Body of pancreas (tissue), 4 donors: Measurements from ENCODE around the gene DDX49. TPM values are rescaled to one million over a fixed set of nuclear protein-coding genes. Genes with fewer than 3 reads are reported as not detected.

Experiments used
- ATAC-seq: fragments of 150-250 bp; one replicate; pipeline ENCODE4 v1.9.1; 2016
- DNase-seq, 4 donors: peaks; one replicate each; pipeline ENCODE4 v3.0.0-alpha.2; 2019
- H3K27ac ChIP-seq, 4 donors: fragments of 200-600 bp; sonication (generic); 1 replicate in 3 of 4; 2 replicates in 1 of 4; pipeline versions ENCODE4 v1.5.1 to v1.6.1; 2016 to 2019; ENCODE audit warnings: mild to moderate bottlenecking in 1 of 4, mixed read lengths in 1 of 4, moderate library complexity in 1 of 4
- H3K27me3 ChIP-seq, 2 donors: fragments of 200-600 bp; sonication (generic); one replicate each; pipeline ENCODE4 v1.6.0; 2016; ENCODE audit warnings: mild to moderate bottlenecking in 1 of 2
- H3K36me3 ChIP-seq, 2 donors: fragments of 200-600 bp; sonication (generic); replicated peaks in 1 of 2; 2 replicates each; pipeline ENCODE4 v1.5.1; 2016; ENCODE audit warnings: low read depth in 2 of 2; ENCODE audit not compliant: insufficient read depth in 1 of 2
- H3K4me1 ChIP-seq: fragments of 200-600 bp; sonication (generic); one replicate; pipeline ENCODE4 v1.6.0; 2016
- H3K4me3 ChIP-seq, 2 donors: fragments of 200-600 bp; sonication (generic); 1 replicate in 1 of 2; 2 replicates in 1 of 2; pipeline ENCODE4 v1.5.1; 2016 to 2019
- H3K9me3 ChIP-seq, 3 donors: fragments of 200-600 bp; sonication (generic); 1 replicate in 2 of 3; 2 replicates in 1 of 3; pipeline ENCODE4 v1.5.1; 2016
- POLR2A ChIP-seq, 3 donors: fragments of 450-650 bp; IDR thresholded peaks; one replicate each; pipeline ENCODE4 v1.6.1; 2016; ENCODE audit warnings: antibody characterized with exemption in 3 of 3, mild to moderate bottlenecking in 2 of 3
- WGBS, 2 donors: methylation state at CpG; one replicate each; pipeline ENCODE4 v1.1.5; 2017; 5-methylcytosine and 5-hydroxymethylcytosine counted together
- intact Hi-C: fragments of 100-400 bp; cut with DNase I; formaldehyde crosslinking; loops from one replicate; pipeline ENCODE4 v1.15.1; 2023
- total RNA-seq, 2 donors: library from RNA; depleted of rRNA; stranded (reverse); fragments of >200 nt; gene quantifications; one replicate each; pipeline ENCODE4 v1.1.0, GENCODE V29; 2016
- TF ChIP-seq, protein P1 (sequence below), 7 experiments: fragments of 450-650 bp in 4 of 7; fragments of 200-600 bp in 3 of 7; sonication (generic) in 3 of 7; IDR thresholded peaks; one replicate each; pipeline ENCODE4 v1.5.1; 2016 to 2019; ENCODE audit warnings: antibody characterized with exemption in 7 of 7

DDX49 gene
- total RNA-seq, 2 donors from 2014 or later, result 39.4 to 44.2 TPM

DNA sequence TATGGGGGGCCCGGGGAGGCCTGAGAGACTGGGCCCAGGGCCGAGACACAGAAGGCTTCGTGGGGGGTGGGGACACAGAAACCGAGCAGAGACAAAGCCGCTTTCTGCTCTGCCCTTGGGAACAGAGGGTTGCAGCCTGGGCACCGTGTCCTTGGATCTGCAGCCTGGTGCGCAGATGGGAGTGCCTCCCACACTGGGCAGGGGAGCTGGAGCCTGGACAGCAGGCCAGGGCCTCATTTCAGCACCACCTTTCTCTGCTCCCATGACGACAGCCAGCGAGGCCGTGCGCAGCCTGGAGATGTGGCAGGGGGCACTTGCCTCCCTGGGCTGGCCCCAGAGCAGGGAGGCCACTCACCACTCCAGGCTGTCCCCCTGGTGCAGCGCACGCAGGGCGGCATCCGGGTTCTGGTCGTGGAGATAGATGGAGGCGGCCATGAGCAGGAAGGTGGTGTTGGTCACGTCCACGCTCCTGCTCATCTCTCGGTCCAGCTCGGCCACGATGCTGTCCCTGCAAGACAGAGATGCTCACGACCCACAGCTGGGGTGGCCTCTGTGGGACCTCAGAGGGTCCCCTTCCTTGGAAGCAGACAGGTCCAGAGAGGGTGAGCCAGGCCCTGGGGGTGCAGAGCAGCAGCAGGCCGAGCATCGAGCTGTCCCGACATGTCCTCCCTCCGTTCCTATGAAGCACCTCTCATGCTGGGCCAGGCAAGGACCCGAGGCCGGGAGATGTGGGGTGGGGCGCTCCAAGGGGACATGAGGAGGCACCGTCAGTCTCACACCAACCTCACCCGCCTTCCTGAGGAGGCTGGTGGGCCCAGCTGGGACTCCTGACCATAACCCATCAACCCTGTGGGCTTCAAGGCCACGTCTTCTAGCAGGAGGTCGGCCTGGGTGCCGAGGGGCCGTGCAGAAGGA, 12.7 kb upstream of the DDX49 start:
- Histone ChIP-seq H3K9me3 (no peaks in the 10 kb centered on the region), H3K4me3 (no peak overlapping the region), H3K27ac (no peak overlapping the region), H3K4me1 (no peaks in the 10 kb centered on the region), H3K36me3 (peaks cover 0 to 25% of the 10 kb centered on the region in 2 donors), H3K27me3 (no peaks in the 10 kb centered on the region)
- DNase-seq (no peak), ATAC-seq (no peak)
- intact Hi-C loops, result no loop called here
- no peak for TF ChIP-seq POLR2A (IDR thresholded peaks at IDR 0.05)
- TF ChIP-seq, protein P1, sequence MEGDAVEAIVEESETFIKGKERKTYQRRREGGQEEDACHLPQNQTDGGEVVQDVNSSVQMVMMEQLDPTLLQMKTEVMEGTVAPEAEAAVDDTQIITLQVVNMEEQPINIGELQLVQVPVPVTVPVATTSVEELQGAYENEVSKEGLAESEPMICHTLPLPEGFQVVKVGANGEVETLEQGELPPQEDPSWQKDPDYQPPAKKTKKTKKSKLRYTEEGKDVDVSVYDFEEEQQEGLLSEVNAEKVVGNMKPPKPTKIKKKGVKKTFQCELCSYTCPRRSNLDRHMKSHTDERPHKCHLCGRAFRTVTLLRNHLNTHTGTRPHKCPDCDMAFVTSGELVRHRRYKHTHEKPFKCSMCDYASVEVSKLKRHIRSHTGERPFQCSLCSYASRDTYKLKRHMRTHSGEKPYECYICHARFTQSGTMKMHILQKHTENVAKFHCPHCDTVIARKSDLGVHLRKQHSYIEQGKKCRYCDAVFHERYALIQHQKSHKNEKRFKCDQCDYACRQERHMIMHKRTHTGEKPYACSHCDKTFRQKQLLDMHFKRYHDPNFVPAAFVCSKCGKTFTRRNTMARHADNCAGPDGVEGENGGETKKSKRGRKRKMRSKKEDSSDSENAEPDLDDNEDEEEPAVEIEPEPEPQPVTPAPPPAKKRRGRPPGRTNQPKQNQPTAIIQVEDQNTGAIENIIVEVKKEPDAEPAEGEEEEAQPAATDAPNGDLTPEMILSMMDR (IDR thresholded peaks at IDR 0.05), result no peak
- 87% methylated on average over 30 of the region's 36 CpGs; no CpG with 5 or more reads in 1 of the 2 donors for whole genome bisulfite sequencing, 2 donors

DNA sequence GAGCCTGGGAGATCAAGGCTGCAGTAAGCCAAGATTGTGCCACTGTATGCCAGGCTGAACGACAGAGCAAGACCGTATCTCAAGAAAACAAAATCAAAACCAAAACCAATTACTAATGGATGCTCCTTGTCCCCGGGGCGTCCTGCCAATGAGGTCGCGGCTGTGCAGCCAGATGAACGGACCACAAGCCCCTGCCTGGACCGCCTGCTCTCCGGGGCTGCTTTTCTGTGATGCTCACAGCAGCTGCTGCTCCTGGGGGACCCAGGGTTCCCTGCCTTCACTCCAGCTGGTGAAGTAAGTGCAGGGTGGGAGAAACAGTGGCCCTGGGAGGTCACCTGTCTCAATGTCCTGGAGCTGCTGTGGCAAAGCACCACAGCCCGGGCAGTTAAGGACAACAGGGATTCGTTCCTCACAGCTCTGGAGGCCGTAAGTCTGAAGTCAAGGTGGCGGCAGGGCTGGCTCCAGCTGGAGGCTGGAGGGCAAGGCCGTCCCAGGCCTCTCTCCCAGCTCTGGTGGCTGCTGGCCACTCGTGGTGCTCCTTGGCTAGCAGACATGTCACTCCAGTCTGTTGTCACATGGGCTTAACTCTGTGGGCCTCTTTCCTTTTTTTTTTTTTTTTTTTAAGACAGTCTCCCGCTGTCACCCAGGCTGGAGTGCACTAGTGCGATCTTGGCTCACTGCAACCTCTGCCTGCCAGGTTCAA, 10.4 kb upstream of the DDX49 start:
- Histone ChIP-seq H3K36me3 (peaks cover 0 to 22% of the 10 kb centered on the region in 2 donors), H3K4me1 (no peaks in the 10 kb centered on the region), H3K27me3 (no peaks in the 10 kb centered on the region), H3K4me3 (no peak overlapping the region), H3K27ac (no peak overlapping the region), H3K9me3 (no peaks in the 10 kb centered on the region)
- intact Hi-C loops, result no loop called here
- 90 to 91% methylated on average over 15 to 17 of the region's 17 CpGs for WGBS, 2 donors
- DNase-seq (no peak), ATAC-seq (no peak)
- TF ChIP-seq POLR2A (IDR thresholded peaks at IDR 0.05), result no peak
- TF ChIP-seq, protein P1 (IDR thresholded peaks at IDR 0.05), result no peak

DNA sequence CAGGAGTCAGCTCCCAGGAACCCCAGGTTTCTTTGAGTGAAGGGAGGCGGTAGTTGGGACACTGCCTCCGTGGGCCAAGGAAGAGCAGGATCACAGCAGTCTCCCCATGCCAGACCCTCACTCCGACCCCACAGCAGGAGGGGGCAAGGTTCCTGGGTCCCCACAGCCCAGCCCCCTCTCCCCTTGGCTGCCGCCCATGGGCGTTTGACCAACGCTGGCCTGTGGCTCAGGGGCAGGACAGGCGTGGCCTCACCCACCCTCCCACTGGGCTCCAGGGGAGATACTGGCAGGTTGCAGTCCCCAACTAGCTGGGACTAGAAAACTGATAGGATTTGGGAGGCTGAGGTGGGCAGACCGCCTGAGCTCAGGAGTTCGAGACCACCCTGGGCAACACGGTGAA, 9.5 kb upstream of the DDX49 start:
- DNase-seq (no peak), ATAC-seq (no peak)
- peaks cover 3% of the 10 kb centered on the region for H3K4me1 ChIP-seq
- intact Hi-C loops, result no loop called here
- H3K4me3 ChIP-seq, result no peak overlapping the region
- peaks cover 0 to 20% of the 10 kb centered on the region in 2 donors for H3K36me3 ChIP-seq
- H3K27me3 ChIP-seq, result no peaks in the 10 kb centered on the region
- no peak for TF ChIP-seq POLR2A (IDR thresholded peaks at IDR 0.05)
- TF ChIP-seq, protein P1 (IDR thresholded peaks at IDR 0.05), result no peak
- WGBS, 2 donors, result 90 to 97% methylated on average over 3 to 10 of the region's 10 CpGs
- no peaks in the 10 kb centered on the region for H3K9me3 ChIP-seq
- no peak overlapping the region for H3K27ac ChIP-seq

DNA sequence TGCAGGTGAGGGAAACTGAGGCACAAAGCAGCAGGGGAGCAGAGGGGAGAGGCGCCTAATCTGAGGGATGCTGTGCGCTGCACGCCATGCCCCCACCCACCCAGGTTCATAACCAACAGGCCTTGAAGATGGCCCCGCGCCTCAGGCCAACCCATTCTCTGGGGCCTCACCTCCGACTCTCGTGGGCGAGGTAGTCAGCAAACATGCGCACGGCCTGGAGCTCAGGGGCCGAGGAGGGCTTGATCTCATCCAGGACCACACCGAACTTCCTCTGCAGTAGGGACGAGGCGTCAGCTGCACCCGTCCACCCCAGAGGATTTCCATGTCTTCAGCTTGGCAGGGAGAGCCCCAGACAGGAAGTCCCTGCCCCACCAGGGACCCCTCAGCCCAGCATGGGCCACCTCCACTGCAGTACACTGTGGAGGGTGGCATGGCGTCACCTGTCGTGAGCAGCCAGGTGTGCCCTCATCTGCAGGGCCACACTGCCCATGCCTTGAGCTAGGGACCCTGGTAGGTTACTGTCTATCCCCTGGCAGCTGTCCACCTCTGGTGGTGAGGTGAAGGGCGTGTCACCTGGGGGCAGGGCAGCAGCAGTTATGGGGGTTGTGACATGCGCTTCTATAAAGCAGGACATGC, 8.6 kb upstream of the DDX49 start:
- no peak for ATAC-seq
- 95 to 96% methylated on average over 4 to 18 of the region's 19 CpGs for WGBS, 2 donors
- DNase-seq, result no peak
- no peaks in the 10 kb centered on the region for H3K9me3 ChIP-seq
- peaks cover 0 to 15% of the 10 kb centered on the region in 2 donors for H3K36me3 ChIP-seq
- no peak overlapping the region for H3K27ac ChIP-seq
- no peak overlapping the region for H3K4me3 ChIP-seq
- intact Hi-C loops, result no loop called here
- no peaks in the 10 kb centered on the region for H3K27me3 ChIP-seq
- H3K4me1 ChIP-seq, result peaks cover 12% of the 10 kb centered on the region
- TF ChIP-seq, protein P1 (IDR thresholded peaks at IDR 0.05), result no peak
